ENCODE data around the gene AHRR.

AHRR gene

DNA sequence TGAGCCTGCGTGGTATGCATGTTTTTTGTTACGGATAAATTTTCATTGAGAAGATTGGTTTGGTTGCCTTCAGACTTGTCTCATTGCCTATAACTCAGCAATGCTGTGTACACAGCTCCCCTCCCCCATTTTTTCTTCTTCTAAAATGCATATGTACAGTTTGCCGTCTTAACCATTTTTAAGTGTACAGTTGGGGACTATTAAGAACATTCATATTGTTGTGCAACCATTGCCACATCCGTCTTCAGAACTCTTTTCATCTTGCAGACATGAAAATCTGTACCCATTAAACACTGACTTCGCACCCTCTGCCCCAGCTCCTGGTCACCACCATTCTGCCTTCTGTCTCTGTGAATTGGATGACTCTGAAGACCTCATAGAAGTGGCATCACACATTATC is 127.6 kb downstream of the AHRR start:
- no peak for TF ChIP-seq CTCF (IDR thresholded peaks at IDR 0.05; ENCODE audit: insufficient read depth, missing control alignments)
- FAIRE-seq: no peak
- no peak for DNase-seq (ENCODE audit: insufficient read length, low spot score)

- FAIRE-seq (no peak), DNase-seq (ENCODE audit: insufficient read length, low spot score) (no peak)
- TF ChIP-seq CTCF (IDR thresholded peaks at IDR 0.05; ENCODE audit: insufficient read depth, missing control alignments): no peak
These were observed 130.3 kb downstream of the AHRR start for GRCh38 chr5:451587-452458.

- no peak for TF ChIP-seq CTCF (IDR thresholded peaks at IDR 0.05; ENCODE audit: insufficient read depth, missing control alignments)
- FAIRE-seq (no peak), DNase-seq (ENCODE audit: insufficient read length, low spot score) (no peak)
These were observed 131.6 kb downstream of the AHRR start for GRCh38 chr5:452978-453710.

DNA sequence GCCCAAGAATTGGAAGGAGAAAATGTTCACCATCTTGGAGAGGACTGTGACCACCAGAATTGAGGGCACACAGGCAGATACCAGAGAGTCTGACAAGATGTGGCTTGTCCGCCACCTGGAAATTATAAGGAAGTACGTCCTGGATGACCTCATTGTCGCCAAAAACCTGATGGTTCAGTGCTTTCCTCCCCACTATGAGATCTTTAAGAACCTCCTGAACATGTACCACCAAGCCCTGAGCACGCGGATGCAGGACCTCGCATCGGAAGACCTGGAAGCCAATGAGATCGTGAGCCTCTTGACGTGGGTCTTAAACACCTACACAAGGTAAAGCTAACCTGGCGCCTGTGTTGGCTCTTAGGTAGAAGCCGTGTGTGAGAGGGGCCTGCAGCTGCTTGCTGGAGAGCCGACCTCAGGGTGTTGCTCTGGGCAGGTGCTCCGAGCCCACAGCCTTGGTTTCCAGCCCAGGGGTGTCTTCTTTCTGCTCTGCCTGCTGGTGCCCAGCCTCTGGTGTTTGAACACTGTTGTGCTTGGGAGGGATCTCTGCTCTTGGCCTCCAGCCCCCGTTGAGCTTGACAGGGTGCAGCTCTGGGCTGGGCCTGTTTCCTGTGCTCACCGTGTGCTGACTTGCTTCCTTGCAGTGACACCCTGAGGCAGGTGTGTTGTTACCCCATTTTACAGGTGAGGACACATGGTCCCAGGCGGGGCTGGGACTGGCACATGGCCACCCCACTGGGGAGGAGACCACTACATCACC is 132.4 kb downstream of the AHRR start:
- no peak for TF ChIP-seq CTCF (IDR thresholded peaks at IDR 0.05; ENCODE audit: insufficient read depth, missing control alignments)
- FAIRE-seq: no peak
- DNase-seq (ENCODE audit: insufficient read length, low spot score): no peak

DNA sequence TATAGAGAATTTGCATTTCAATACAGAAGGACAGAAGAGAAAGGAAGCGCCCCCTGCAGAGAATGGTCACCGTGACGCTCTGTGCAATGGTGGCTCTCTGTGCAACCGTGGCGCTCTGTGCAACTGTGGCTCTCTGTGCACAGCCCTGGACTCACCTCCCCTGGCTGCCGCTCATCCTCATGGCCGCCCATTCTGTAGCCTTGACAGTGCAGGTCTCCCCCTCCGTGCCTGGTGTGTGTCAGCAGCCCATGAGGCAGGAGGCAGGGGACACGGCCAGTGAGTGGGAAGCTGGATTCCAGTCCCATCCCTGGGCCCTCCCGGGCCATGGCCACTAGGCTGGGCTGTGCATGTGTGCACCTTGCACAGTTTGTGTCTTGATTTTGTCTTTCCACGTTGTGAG is 133.4 kb downstream of the AHRR start:
- DNase-seq (ENCODE audit: insufficient read length, low spot score): no peak
- no peak for TF ChIP-seq CTCF (IDR thresholded peaks at IDR 0.05; ENCODE audit: insufficient read depth, missing control alignments)
- FAIRE-seq: no peak

DNA sequence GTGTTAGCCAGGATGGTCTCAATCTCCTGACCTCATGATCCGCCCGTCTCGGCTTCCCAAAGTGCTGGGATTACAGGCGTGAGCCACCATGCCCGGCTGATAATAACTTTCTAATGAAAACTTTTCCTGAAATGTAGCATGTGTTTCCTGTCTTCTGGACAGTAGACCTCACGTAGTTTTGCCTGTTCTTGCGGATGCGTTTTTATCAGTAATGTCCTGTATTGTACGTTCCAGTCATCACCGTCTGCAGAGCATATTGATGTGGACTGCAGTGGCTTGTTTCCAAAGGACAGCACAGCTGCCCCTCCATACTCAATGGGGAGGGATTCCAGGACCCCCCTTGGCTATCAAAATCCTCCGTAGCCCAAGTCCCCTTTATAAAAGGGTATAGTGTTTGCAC is 134.3 kb downstream of the AHRR start:
- TF ChIP-seq CTCF (IDR thresholded peaks at IDR 0.05; ENCODE audit: insufficient read depth, missing control alignments): no peak
- DNase-seq (ENCODE audit: insufficient read length, low spot score): no peak
- FAIRE-seq: no peak
